GM21423 (cell line): ENCODE results near the gene IGSF9B.

Source experiments
- ATAC-seq: cut with Tn5 transposase; IDR thresholded peaks from one replicate; pipeline ENCODE4 v1.9.1; 2021; ENCODE audit warnings: mild to moderate bottlenecking, moderate library complexity; ENCODE audit not compliant: unreplicated experiment

The IGSF9B gene

GRCh38 chr11:133957900-133958299, 1.1 kb upstream of the IGSF9B start:
- ATAC-seq, result no peak

GRCh38 chr11:133955945-133956421, 785 bp downstream of the IGSF9B start:
- no peak for ATAC-seq

- ATAC-seq, result no peak
These were observed 1.5 kb downstream of the IGSF9B start for GRCh38 chr11:133955081-133955891.

- ATAC-seq, result no peak
These were observed 2.8 kb downstream of the IGSF9B start for GRCh38 chr11:133953999-133954398.

GRCh38 chr11:133953547-133953946, 3.2 kb downstream of the IGSF9B start:
- ATAC-seq, result no peak

GRCh38 chr11:133952199-133953190, 4.3 kb downstream of the IGSF9B start:
- no peak for ATAC-seq

GRCh38 chr11:133951327-133952198, 5.2 kb downstream of the IGSF9B start:
- ATAC-seq, result no peak

GRCh38 chr11:133950874-133951326, 5.9 kb downstream of the IGSF9B start:
- no peak for ATAC-seq

- ATAC-seq, result no peak
These were observed 6.3 kb downstream of the IGSF9B start for GRCh38 chr11:133950421-133950820.

GRCh38 chr11:133949129-133949528, 7.6 kb downstream of the IGSF9B start:
- no peak for ATAC-seq

- ATAC-seq, result no peak
These were observed 8.1 kb downstream of the IGSF9B start for GRCh38 chr11:133948711-133949110.

- no peak for ATAC-seq
These were observed 9.4 kb downstream of the IGSF9B start for GRCh38 chr11:133947321-133947756.

- no peak for ATAC-seq
These were observed 10.0 kb downstream of the IGSF9B start for GRCh38 chr11:133946541-133947318.

GRCh38 chr11:133946051-133946450, 10.7 kb downstream of the IGSF9B start:
- ATAC-seq, result no peak

GRCh38 chr11:133945087-133945974, 11.4 kb downstream of the IGSF9B start:
- no peak for ATAC-seq

- no peak for ATAC-seq
These were observed 12.6 kb downstream of the IGSF9B start for GRCh38 chr11:133943950-133944698.

GRCh38 chr11:133942577-133942976, 14.2 kb downstream of the IGSF9B start:
- no peak for ATAC-seq

GRCh38 chr11:133941546-133941945, 15.2 kb downstream of the IGSF9B start:
- no peak for ATAC-seq
